ENCODE measurements around the gene PTPRN2.
"Not testable (repeated sequence)": the region's sequence is repeated elsewhere in the genome, so short reads cannot be mapped to it uniquely, and the experiment has no call there.

Gene PTPRN2

DNA sequence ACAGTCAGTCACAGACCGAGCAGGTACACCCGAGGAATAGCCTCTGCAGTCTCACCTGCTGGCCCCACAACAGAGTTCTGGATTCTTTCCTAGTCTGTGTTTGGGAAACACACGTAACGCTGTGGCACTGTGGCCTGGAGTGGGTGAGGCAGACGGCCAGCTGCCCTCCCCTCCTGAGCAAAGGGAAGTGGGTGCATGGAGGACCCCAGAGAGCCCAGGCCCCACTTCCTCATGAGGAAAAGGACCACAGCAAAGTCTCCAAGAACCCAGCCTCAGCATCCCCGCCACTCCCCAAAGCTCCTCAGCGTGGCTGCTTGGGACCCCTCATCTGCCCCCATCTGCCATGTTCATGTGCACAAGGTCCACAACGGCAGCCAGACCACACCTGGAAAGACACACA lies 530.2 kb downstream of the PTPRN2 start:
- DNase-seq = no peak

DNA sequence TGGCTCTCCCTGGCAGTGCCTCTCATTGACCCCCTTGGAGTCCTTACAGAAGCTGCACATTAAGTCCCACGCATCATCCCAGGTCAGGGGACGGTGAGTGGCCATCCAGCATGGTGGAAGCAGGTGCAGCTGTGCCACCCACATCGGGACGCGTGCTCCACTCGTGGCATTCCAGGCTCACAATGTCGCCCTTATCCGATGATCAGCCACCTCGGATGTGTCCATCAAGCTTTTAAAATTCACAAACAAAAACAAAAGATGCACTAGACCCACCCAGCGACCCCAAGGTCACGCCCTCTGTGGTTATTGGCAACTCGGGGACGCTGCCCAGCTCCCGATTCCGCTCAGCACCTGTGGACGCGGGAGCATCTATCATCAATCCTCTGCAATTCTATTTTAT lies 530.9 kb downstream of the PTPRN2 start:
- no peak for DNase-seq

DNA sequence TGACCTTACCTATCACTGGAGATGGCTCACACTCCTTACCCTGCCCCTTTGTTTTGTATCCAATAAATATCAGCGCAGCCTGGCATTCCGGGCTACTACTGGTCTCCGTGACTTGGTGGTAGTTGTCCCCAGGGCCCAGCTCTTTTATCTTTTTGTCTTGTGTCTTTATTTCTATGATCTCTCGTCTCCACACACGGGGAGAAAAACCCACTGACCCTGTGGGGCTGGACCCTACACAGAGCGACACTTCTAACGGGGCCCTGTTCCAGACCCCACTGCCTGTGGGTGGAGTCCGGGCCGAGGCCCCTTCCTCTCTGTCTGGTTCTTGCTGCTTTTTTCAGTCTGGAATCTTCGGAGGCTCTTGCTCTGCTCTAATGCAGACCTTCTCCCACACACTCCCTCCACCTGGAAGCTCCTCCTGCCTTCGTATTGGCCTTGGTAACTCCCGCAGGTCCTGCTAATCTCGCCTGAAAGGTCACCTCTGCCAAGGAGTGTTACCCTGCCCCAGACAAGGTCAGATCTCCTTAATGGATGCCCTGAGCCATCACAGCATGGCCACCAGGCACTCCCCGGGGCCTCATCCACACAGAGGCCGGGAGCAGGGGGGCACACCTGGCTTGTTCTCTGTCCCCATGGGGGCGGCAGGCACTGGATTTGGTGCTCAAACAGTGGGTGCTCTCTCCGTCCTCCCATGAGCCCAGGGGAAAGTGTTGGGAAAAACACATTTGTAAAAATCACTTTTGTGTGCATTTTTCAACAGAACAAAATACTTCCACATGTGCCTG lies 531.7 kb downstream of the PTPRN2 start:
- no peak for DNase-seq

DNA sequence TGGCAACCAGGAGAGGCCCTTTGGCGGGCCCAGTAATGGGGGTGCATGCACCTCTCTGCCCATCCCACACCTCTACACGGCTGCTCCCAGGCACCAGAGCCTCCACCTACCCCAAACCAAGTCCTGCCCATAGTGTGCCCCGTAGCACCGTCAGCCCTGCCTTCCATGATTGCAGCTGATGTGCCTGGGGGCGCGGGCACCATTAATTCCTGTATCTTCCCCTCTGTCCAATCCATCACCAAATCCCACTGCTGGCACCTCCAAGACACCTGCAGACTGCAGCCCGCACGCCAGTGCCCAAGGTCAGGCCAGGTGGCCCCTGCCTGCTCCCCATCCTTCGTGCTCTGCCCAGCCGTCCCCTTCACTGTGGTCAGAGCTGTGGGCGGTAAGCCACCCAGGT lies 533.0 kb downstream of the PTPRN2 start:
- no peak for DNase-seq

DNA sequence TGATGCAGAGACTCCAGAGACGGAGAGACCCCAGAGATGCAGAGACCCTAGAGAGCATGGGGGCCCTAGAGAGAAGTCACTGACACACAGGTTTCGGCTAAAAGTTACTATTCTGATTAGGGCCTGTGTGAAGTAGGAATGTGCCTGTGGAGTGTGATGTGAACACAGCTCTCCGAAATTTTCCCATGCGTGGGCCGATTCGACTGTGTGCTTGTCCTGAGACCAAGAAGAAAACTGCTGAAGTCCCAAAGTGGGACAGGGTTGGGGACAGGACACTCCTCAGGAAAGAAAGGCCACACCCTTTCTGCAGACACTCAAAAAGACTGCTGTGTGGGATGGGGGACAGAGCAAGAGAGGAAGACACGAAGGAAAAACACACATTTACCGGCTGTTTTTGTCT lies 533.5 kb downstream of the PTPRN2 start:
- DNase-seq = no peak

DNA sequence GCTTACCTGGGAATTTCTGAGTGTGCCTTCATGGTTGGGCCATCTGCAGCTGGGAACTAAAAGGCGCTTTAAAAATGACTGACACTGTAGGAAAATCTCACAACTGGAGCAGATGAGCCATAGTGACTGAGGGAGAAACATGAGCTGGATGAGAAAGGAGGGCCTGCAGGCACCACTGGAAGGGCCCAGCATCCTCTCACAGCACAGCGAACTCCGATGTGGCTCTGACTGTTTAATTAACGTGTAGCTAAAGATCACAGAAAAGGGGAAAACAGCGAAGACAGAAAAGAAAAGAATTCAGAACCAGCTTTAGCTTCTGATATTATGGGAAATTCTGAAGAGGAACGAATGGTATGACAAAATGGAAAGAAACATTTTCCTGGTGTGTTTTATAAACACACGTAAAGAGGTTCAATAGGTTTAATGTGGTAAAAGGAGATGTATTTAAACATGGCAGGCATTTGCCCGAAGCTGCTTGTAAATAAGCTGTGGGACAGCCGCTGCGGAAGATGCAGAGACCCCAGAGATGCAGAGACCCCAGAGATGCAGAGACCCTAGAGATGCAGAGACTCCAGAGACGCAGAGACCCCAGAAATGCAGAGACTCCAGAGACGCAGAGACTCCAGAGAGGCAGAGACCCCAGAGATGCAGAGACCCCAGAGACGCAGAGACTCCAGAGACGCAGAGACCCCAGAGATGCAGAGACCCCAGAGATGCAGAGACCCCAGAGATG lies 534.3 kb downstream of the PTPRN2 start:
- no peak for DNase-seq

DNA sequence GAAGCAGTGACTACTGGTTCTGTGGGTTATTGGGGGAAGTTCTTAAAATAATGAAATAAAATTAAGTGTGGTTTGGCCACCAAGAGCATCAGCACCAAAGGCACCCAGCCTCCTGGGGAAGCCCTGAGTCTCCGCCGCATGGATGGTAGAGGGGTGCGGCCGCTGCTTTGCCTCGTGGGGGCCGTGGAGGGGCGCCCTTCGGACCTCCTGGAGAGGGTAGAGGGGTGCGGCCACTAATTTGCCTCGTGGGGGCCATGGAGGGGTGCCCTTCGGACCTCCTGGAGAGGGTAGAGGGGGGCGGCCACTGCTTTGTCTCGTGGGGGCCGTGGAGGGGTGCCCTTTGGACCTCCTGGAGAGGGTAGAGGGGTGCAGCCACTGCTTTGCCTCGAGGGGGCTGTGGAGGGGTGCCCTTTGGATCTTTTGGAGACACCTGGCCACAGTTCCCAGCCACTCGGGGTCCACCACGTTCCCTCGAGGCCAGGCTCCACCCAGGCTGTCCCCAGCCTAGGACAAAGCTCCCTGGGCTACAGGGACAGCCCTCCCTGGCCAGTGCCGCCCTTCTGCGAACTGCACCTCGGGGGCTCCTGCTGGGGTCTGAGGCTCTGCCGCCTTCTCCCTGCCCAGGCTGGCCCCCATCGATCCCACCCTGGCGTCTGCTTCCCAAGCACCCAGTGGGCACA lies 535.1 kb downstream of the PTPRN2 start:
- DNase-seq = no peak

DNA sequence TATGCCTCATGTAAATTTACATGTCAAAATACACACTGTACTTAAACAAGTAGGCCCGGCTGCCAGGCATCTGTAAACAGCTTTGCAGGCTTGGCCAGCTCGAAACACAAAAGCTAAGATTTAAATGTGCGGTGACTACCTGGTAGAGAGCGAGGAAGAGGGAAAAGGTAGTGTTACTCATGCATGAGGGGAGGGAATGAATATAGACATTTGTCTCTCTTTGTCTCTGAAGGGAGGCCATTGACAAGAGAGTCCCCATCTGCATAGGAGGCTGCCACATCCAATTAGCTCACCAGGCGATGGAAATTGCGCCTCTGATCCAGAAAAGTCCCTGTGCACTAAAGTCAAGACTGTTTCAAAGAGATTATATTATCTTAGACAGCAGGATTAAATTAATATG lies 535.8 kb downstream of the PTPRN2 start:
- DNase-seq = no peak

DNA sequence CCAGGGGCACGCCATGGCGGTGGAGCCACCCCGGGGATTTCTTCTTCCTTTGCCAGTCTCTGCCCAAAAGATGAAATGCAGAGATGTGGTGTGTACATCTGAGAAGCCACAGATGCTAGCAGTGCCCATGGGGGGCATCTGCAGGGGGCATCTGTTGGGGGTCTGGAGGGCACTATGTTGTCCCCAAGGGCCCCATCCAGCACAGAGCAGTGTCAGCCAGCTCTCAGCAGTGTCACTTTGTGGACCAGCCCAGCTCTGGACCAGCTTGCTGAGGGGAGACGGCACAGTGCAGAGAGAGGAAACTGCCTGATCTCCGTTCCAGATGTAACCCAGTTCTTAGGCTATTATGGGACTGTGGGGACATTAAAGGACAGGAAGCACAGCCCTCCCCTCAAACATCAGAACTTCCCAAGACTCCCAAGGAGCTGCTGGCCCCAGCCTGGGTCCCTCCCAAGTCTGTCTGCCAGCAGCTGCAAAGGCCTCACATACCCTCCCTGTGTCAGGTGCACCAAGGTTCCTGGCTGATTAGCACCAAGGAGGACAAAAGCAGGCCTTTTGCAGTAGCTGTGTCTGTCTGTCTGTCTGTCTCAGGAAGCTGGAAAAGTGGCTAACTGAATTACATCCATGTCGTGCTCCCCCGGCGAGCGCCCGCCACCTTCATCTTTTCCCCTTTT lies 536.5 kb downstream of the PTPRN2 start:
- no peak for DNase-seq

DNA sequence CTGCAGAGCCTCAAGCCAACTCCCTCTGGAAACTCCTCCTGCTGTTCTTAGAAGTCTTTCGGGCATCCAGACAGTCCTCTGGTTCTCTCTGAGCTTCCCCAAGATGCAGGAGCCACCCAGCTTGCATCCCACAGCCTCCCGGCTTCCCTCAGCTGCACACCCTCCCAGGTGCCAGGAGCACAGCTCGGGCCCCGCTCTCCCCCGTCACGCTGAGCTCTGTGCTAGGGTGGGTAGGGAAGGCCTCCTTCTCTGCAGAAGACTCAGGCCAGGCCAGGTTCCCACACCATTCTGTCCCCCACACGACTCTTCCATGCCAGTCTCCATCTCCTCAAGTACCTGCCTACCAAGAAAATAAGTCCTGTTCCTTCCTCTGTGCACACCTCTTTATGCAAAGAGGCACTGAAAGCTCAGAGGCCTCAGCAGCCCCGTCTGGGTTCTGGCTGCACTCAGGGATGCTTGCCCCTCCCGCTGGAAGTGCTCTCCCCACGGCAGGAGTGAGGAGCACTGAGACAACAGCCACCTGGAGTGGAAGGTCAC lies 537.1 kb downstream of the PTPRN2 start:
- DNase-seq = no peak

DNA sequence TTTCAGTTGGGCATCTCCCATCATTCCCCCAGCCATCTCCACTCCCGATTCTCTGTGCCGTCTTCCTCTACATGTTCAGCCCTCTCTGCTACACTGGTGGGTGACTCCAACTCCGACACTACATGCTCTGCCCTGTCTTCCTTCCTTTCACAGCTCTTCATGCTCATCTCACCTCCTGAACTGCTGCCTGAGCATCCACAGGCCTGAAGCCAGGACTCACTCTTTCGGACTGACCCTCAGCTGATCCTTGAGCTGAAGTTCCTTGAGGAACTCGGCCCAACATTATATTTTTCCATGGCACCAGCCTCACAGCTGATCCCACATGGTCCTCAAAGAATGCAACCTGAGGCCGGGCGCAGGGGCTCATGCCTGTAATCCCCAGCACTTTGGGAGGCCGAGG lies 538.4 kb downstream of the PTPRN2 start:
- DNase-seq = no peak

DNA sequence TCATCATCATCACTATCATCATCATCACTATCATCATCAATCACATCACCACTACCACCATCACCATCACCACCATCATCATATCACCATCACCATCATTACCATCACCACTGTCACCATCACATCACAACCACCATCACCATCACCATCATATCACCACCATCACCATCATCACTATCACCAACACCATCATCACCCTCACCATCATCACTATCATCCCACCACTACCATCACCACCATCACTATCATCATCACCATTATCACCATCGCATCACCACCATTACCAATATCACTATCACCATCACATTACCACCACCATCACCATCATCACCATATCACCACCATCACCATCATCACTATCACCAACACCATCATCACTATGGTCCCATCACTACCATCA lies 539.1 kb downstream of the PTPRN2 start:
- no peak for DNase-seq

DNA sequence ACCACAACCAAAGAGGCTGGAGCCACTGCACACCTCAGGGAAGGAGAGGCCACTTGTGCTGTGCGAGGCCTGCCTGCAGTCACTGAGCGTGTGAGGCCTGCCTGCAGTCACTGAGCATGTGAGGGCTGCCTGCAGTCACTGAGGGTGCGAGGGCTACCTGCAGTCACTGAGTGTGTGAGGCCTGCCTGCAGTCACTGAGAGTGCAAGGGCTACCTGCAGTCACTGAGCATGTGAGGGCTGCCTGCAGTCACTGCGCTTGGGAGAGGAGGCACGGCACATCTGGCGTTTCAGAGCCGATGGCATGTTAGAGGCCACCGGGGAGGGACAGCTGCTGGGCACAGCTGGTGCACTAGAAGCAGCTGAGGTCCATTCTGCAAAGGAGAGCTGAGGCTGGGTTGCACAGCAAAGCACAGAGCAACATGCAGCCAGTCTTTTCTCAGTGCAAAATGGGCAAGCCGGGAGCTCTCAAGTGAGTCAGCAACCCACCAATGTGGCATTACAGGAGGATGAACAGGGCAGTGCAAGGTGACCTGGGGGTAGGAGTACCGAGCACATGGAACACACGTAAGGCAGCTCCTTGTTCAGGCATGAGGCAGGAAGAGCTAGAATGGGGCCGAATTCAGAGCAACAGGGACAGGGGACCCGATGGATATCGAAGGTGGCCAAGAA lies 540.1 kb downstream of the PTPRN2 start:
- no peak for DNase-seq

DNA sequence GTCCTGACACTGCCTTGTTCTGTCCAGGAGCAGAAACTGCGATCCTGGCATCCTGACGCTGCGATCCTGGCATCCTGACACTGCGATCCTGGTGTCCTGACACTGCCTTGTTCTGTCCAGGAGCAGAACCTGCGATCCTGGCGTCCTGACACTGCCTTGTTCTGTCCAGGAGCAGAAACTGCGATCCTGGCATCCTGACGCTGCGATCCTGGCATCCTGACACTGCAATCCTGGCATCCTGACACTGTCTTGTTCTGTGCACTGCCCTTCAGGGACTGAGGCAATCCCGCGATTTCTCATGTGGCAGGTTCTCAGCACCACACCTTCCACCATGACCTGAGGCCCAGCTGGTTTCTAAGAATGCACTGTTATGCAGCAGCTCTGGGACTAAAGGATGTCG lies 541.4 kb downstream of the PTPRN2 start:
- not testable (repeated sequence) for DNase-seq

DNA sequence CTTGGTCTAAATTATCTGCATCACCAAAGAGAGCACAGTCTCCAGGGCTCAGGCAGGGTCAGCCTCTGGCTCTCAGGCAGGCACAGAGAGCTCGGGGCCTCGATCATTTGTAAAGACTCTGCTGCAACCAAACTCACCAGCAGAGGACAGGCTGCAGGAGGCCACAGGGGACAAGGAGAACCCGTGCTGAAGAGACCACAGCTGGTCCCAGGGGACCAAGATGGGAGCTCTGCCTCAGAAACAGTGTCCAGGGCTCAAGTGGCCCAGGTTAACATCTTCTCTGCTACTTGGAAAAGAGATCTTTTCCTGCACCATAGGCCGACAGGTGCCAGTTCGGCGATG lies 543.2 kb downstream of the PTPRN2 start:
- DNase-seq = no peak

DNA sequence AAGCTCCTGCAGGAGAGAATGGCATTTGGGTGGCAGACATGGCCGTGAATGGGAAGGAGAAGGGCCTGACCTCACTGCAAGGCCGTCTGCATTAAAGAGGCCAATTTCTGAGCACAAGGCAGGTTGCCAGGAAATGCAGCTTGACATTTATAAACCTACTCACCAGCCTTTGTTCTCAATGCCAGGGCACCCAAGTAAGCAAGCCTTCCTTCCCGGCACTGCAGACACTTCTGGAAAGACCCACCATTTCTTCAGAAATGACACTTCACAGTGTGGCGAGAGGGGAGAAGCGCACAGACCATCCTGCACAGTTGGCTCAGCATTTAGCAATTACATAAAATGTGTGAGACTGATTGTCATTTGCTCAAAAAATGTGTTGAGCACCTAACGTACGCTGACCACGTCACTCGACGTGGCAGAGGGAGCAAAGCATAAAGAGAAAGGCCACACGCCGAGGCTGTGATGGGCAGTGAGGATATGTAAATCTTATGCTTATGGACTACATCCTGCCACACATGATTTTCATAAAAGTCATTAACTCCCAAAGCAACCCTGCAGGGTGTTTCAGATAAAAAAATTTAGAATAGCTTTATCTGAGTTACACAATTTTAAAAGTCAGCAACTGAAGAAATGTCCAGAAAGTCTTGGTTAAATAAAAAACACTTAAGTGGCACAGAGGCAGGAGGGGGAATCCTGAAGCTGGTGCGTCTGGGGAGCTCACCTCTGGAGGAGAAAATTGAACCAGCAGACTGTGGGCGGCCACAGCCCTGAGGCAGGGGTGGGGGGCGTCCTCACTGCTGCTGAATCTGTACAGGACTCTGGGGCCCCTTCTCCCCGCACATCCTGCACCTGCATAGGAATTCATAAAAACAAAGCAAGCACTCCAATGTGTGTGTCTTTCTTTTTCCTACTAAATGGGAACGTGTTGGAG lies 543.8 kb downstream of the PTPRN2 start:
- DNase-seq = no peak

DNA sequence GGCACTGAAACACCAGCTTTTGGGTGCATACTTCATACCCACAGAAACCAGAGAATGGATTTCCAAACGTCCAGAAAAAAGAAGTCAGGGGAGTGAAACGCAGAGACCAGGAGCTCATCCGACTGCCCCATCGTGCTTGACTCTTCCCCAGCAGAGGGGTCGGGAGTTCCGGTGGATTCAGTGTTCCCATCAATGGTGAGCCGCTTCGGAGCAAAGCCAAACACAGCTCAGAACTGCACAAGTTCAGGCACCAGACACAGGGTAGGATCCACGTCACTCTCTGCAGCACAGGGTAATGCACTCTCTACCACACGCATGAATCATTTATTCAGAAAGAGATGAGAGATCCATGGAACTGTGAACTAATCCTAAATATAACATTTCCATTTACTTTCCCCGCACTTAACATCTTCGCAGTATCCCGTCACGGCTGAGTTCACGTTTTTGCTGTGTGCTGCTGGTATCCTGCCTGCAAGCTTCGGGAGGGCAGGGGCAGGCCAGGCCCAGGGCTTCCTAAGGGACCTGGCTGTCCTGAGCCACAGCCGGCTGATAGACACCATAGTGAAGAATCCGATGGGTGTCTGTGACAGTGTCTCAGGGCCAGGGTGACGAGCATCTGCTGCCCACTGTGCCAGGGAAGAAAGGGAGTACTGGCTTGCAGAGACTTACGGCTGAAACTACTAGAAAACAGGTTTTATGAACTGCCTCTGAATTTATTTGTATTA lies 545.3 kb downstream of the PTPRN2 start:
- no peak for DNase-seq

DNA sequence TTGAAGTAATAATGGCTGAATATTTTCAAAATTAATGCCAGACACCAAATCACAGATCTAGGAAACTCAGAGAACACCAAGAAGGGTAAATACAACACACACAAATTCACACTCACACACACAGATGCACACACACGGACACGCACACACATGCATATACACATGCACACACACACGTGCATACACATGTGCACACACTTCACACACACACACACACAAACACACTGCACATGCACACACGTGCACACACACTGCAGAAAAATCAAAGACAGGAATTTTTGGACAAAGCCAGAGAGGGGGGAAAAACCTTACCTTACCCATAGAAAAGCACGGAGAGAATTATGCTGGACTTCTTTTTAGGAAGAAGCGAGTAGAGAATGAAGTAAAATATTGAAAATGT lies 547.4 kb downstream of the PTPRN2 start:
- DNase-seq = no peak

DNA sequence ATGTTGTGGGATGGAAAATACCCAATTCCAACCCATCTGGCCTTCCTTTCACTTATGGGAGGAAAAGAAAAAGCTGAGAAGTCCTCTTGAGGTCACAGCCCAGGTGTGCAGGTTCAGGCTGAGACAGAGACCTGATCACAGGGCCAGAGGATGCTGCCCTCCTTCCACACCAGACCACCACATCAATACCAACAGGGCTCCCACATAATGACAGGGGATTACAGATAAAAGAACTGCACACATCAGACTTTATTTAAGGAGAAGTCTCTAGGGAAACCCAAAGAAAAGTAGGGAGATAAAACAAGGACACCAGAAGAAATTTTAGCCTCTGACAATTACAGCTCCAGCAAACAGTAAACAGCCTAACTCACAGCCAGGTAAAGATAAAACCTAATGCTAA lies 548.4 kb downstream of the PTPRN2 start:
- DNase-seq = no peak

DNA sequence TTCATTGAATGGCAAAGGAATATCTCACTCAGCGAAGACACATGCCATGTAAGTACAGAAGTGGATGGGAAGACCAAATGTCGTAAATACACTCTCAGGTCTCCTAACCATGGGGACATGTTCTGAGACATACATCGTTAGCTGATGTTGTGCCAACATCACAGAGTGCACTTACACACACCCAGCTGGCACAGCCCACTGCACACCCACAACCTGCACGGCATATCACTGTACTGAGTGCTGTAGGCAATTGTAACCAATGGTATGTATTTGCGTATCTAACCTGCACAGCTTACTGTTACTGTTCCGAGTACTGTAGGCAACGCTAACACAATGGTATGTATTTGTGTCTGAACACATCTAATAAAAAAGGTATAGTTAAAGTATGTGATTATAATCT lies 550.4 kb downstream of the PTPRN2 start:
- no peak for DNase-seq

DNA sequence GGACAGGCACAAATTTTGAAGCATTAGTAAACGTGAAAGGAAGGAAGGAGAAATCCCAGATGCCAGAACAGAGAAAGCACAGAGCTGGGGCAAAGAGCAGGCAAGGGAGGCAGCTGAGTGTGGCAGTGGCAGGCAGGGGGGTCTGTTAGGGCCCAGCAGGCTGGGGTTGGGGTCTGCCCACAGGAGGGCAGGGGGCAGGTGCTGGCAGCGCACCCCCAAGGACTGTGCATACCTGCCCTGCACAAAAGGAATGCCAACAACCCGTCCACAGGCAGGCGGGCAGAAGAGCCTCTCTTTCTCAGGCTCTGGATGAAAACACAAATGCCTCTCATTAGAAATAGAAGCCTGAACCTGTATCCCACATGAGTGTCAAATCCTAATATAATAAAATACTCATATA lies 552.3 kb downstream of the PTPRN2 start:
- no peak for DNase-seq

Measured in suppressor macrophage (primary cell).